Prostate gland (tissue), 2 donors: Measurements from ENCODE around the gene CPT1B.

Source experiments
- POLR2AphosphoS5 ChIP-seq: sonication (generic); formaldehyde crosslinking; IDR thresholded peaks from one replicate; pipeline ENCODE4 v1.6.1; 2017; ENCODE audit warnings: antibody characterized with exemption
- TF ChIP-seq, protein P1 (sequence below), 4 experiments: fragments of 200-600 bp in 2 of 4; fragments of 450-650 bp in 2 of 4; sonication (generic) in 2 of 4; IDR thresholded peaks; 1 replicate in 3 of 4; 2 replicates in 1 of 4; pipeline ENCODE4 v1.5.1; 2016 to 2019; ENCODE audit warnings: antibody characterized with exemption in 4 of 4, mild to moderate bottlenecking in 2 of 4, moderate library complexity in 2 of 4

DNA sequence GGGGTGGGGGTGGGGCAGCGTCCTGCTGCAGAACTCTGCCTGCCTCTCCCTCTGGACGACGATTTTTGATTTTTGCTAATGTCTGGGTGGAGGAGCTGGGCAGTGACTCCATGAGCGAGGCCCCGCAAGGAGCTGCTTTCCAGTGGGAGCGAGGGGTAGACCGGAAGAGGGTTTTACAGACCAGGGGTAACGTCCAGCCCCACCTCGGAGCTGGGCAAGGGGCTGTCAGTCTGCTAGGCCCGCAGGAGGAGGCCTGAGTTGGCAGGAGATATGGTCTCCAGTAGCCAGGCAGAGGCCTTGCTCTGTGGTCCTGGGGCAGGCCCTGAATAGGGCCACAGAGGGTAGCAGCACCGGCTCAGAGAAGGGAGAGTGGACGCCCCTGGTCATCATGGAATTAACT, 31.4 kb upstream of the CPT1B start:
- TF ChIP-seq, protein P1, sequence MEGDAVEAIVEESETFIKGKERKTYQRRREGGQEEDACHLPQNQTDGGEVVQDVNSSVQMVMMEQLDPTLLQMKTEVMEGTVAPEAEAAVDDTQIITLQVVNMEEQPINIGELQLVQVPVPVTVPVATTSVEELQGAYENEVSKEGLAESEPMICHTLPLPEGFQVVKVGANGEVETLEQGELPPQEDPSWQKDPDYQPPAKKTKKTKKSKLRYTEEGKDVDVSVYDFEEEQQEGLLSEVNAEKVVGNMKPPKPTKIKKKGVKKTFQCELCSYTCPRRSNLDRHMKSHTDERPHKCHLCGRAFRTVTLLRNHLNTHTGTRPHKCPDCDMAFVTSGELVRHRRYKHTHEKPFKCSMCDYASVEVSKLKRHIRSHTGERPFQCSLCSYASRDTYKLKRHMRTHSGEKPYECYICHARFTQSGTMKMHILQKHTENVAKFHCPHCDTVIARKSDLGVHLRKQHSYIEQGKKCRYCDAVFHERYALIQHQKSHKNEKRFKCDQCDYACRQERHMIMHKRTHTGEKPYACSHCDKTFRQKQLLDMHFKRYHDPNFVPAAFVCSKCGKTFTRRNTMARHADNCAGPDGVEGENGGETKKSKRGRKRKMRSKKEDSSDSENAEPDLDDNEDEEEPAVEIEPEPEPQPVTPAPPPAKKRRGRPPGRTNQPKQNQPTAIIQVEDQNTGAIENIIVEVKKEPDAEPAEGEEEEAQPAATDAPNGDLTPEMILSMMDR (IDR thresholded peaks at IDR 0.05): no peak
- no peak for TF ChIP-seq POLR2AphosphoS5
